IMR-90 (cell line): ENCODE measurements around the gene ADH1A. TPM values are rescaled to one million over a fixed set of nuclear protein-coding genes. Genes with fewer than 3 reads are reported as not detected.

Experiments
- ATAC-seq: fragments of 200-7000 bp; cut with Tn5 transposase; 2 replicates; pipeline ENCODE4 v1.9.1; 2020; ENCODE audit warnings: low read depth, mild to moderate bottlenecking, moderate library complexity
- BruUV-seq: library from RNA; stranded (reverse); fragments of 400-500 nt; replicated peaks from 2 replicates; lab custom pipeline; 2021; lab: Mats Ljungman, UMichigan
- CTCF ChIA-PET: fragments of 300-600 bp; formaldehyde crosslinking; extraction: SDS; loops from one replicate; lab custom pipeline; 2021; ENCODE audit warnings: antibody characterized with exemption; lab: Yijun Ruan, JAX
- POLR2A ChIA-PET: fragments of 300-600 bp; sonication (Branson Sonifier 250); formaldehyde crosslinking; loops from one replicate; lab custom pipeline; 2022; ENCODE audit warnings: antibody characterized with exemption; ENCODE audit not compliant: unreplicated experiment; lab: Charles Lee
- DNase-seq: peaks from one replicate; pipeline ENCODE4 v3.0.0; 2013
- H2AFZ ChIP-seq: replicated peaks from 2 replicates; pipeline ENCODE3; 2013; ENCODE audit warnings: low read length, mild to moderate bottlenecking; ENCODE audit not compliant: poor library complexity
- H2AK5ac ChIP-seq: 2 replicates; pipeline ENCODE4 v1.6.1; 2013; ENCODE audit warnings: low read depth, low read length, inconsistent platforms
- H2AK9ac ChIP-seq: replicated peaks from 2 replicates; pipeline ENCODE3; 2013; ENCODE audit warnings: mild to moderate bottlenecking, low read depth, low read length, moderate library complexity; ENCODE audit not compliant: poor library complexity
- H2BK120ac ChIP-seq: 2 replicates; pipeline ENCODE4 v1.6.1; 2013; ENCODE audit warnings: low read depth, low read length, inconsistent platforms
- H2BK15ac ChIP-seq: 3 replicates; pipeline ENCODE4 v1.6.1; 2013; ENCODE audit warnings: low read depth, low read length, inconsistent platforms
- H2BK20ac ChIP-seq: 2 replicates; pipeline ENCODE4 v1.6.1; 2013; ENCODE audit warnings: low read depth, mild to moderate bottlenecking, inconsistent platforms, low read length, moderate library complexity
- H2BK5ac ChIP-seq: 2 replicates; pipeline ENCODE4 v1.6.1; 2013; ENCODE audit warnings: mild to moderate bottlenecking, low read depth, low read length, inconsistent platforms; ENCODE audit not compliant: poor library complexity, severe bottlenecking
- H3K14ac ChIP-seq: replicated peaks from 2 replicates; pipeline ENCODE4 v1.6.1; 2013; ENCODE audit warnings: low read depth, low read length, inconsistent platforms
- H3K18ac ChIP-seq: 2 replicates; pipeline ENCODE4 v1.6.1; 2013; ENCODE audit warnings: low read depth, low read length, control low read depth
- H3K23ac ChIP-seq: 2 replicates; pipeline ENCODE4 v1.6.1; 2013; ENCODE audit warnings: low read depth, low read length, inconsistent platforms
- H3K27ac ChIP-seq: 2 replicates; pipeline ENCODE4 v1.5.1; 2013; ENCODE audit warnings: mild to moderate bottlenecking, control low read depth, low read length; ENCODE audit not compliant: insufficient read depth
- H3K27me3 ChIP-seq: 2 replicates; pipeline ENCODE4 v1.6.1; 2013; ENCODE audit warnings: low read length; ENCODE audit not compliant: control insufficient read depth, insufficient read depth
- H3K36me3 ChIP-seq: 2 replicates; pipeline ENCODE4 v1.6.1; 2013; ENCODE audit warnings: low read length, mixed read lengths; ENCODE audit not compliant: control insufficient read depth, insufficient read depth
- H3K4ac ChIP-seq: 2 replicates; pipeline ENCODE4 v1.6.1; 2013; ENCODE audit warnings: low read depth, low read length, inconsistent platforms
- H3K4me1 ChIP-seq: 2 replicates; pipeline ENCODE4 v1.6.1; 2013; ENCODE audit warnings: low read length, mixed read lengths; ENCODE audit not compliant: control insufficient read depth, insufficient read depth
- H3K4me2 ChIP-seq: 2 replicates; pipeline ENCODE4 v1.6.1; 2013; ENCODE audit warnings: low read depth, mild to moderate bottlenecking, control low read depth, low read length, moderate library complexity
- H3K4me3 ChIP-seq: 2 replicates; pipeline ENCODE4 v1.5.1; 2013; ENCODE audit warnings: low read depth, mild to moderate bottlenecking, control low read depth, low read length, moderate library complexity; ENCODE audit not compliant: insufficient read depth
- H3K56ac ChIP-seq: 2 replicates; pipeline ENCODE4 v1.6.1; 2013; ENCODE audit warnings: low read length, inconsistent platforms; ENCODE audit not compliant: insufficient read depth; ENCODE audit errors: extremely low read depth
- H3K79me1 ChIP-seq, 2 experiments: 2 replicates each; pipeline ENCODE4 v1.6.1; 2013; ENCODE audit warnings: low read length in 2 of 2, inconsistent platforms in 1 of 2, low read depth in 1 of 2
- H3K9ac ChIP-seq: 2 replicates; pipeline ENCODE4 v1.6.1; 2013; ENCODE audit warnings: low read depth, low read length, control low read depth
- H3K9me1 ChIP-seq: 2 replicates; pipeline ENCODE4 v1.6.1; 2013; ENCODE audit warnings: low read length, inconsistent platforms; ENCODE audit not compliant: insufficient read depth
- H3K9me3 ChIP-seq: 2 replicates; pipeline ENCODE4 v1.6.1; 2013; ENCODE audit warnings: low read length; ENCODE audit not compliant: control insufficient read depth, insufficient read depth
- H4K20me1 ChIP-seq: 2 replicates; pipeline ENCODE4 v1.6.1; 2013; ENCODE audit warnings: low read length, inconsistent platforms; ENCODE audit not compliant: insufficient read depth
- H4K5ac ChIP-seq: 2 replicates; pipeline ENCODE4 v1.6.1; 2013; ENCODE audit warnings: mild to moderate bottlenecking, low read depth, low read length, control low read depth
- H4K8ac ChIP-seq, 2 experiments: 2 replicates each; pipeline ENCODE4 v1.6.1; 2013; ENCODE audit warnings: low read depth in 2 of 2, low read length in 2 of 2, control low read depth in 1 of 2, inconsistent platforms in 1 of 2
- H4K91ac ChIP-seq: 2 replicates; pipeline ENCODE4 v1.6.1; 2013; ENCODE audit warnings: low read depth, low read length, inconsistent platforms; ENCODE audit not compliant: insufficient read depth
- BHLHE40 ChIP-seq: fragments of 150-350 bp; IDR thresholded peaks from 2 replicates; pipeline ENCODE4 v1.6.1; 2016; ENCODE audit warnings: mild to moderate bottlenecking, low read depth, low read length
- CEBPB ChIP-seq: IDR thresholded peaks from 2 replicates; pipeline ENCODE4 v1.6.1; 2012; ENCODE audit warnings: low read depth, low read length, improper control_type of control experiment
- CHD1 ChIP-seq: IDR thresholded peaks from 2 replicates; pipeline ENCODE4 v1.6.1; 2012; ENCODE audit warnings: low read depth, low read length, improper control_type of control experiment
- CTCF ChIP-seq: conservative IDR thresholded peaks from 2 replicates; pipeline ENCODE4 v1.5.1; 2012; ENCODE audit warnings: mild to moderate bottlenecking, low read depth, low read length, improper control_type of control experiment
- ELK1 ChIP-seq: fragments of 150-350 bp; IDR thresholded peaks from 2 replicates; pipeline ENCODE4 v1.6.1; 2016; ENCODE audit warnings: low read depth, mild to moderate bottlenecking, low read length, moderate library complexity, borderline replicate concordance
- MAFK ChIP-seq: IDR thresholded peaks from 2 replicates; pipeline ENCODE4 v1.6.1; 2012; ENCODE audit warnings: low read depth, low read length, improper control_type of control experiment
- MAZ ChIP-seq: IDR thresholded peaks from 2 replicates; pipeline ENCODE4 v1.6.1; 2012; ENCODE audit warnings: low read depth, mild to moderate bottlenecking, low read length, improper control_type of control experiment, moderate library complexity, borderline replicate concordance
- MXI1 ChIP-seq: IDR thresholded peaks from 2 replicates; pipeline ENCODE4 v1.6.1; 2012; ENCODE audit warnings: low read depth, mild to moderate bottlenecking, low read length, moderate library complexity, borderline replicate concordance
- NFE2L2 ChIP-seq: fragments of 150-350 bp; IDR thresholded peaks from 2 replicates; pipeline ENCODE4 v1.6.1; 2016; ENCODE audit warnings: low read depth, mild to moderate bottlenecking, low read length
- POLR2A ChIP-seq: IDR thresholded peaks from 2 replicates; pipeline ENCODE4 v1.6.1; 2012; ENCODE audit warnings: mild to moderate bottlenecking, low read depth, low read length
- RAD21 ChIP-seq: IDR thresholded peaks from 2 replicates; pipeline ENCODE4 v1.6.1; 2012; ENCODE audit warnings: low read length, improper control_type of control experiment
- RCOR1 ChIP-seq: IDR thresholded peaks from 2 replicates; pipeline ENCODE4 v1.6.1; 2012; ENCODE audit warnings: mild to moderate bottlenecking, low read length, improper control_type of control experiment; ENCODE audit not compliant: insufficient replicate concordance
- USF2 ChIP-seq: fragments of 150-350 bp; IDR thresholded peaks from 2 replicates; pipeline ENCODE4 v1.6.1; 2017; ENCODE audit warnings: mild to moderate bottlenecking, antibody characterized with exemption, low read length, low read depth
- WGBS, 2 experiments: methylation state at CpG; one replicate each; pipeline versions ENCODE4 v1.1.5 to v1.1.7; 2013; ENCODE audit warnings: missing lambda C conversion rate in 2 of 2; ENCODE audit not compliant: insufficient read length in 1 of 2; ENCODE audit errors: extremely low coverage in 2 of 2; 5-methylcytosine and 5-hydroxymethylcytosine counted together
- dilution Hi-C: fragments of 300-500 bp; cut with HindIII; formaldehyde crosslinking; loops from one replicate; pipeline ENCODE4 v1.14.3; 2018; ENCODE audit warnings: low sequenced_read_pairs; ENCODE audit not compliant: unreplicated experiment
- in situ Hi-C: fragments of 300-500 bp; cut with MboI; formaldehyde crosslinking; loops from 3 replicates; pipeline ENCODE4 v1.14.3; 2019; ENCODE audit warnings: low sequenced_read_pairs, inconsistent platforms, mixed read lengths
- intact Hi-C: fragments of 100-400 bp; cut with micrococcal nuclease; formaldehyde crosslinking; loops from 2 replicates; pipeline ENCODE4 v1.10.0; 2022
- polyA plus RNA-seq, 3 experiments: library from polyadenylated mRNA; depleted of rRNA; stranded (reverse); fragments of >200 nt; gene quantifications; 2 replicates each; pipeline ENCODE4 v1.2.3, GENCODE V29; 2012; ENCODE audit warnings: low replicate concordance in 1 of 3
- total RNA-seq: library from RNA; depleted of rRNA; stranded (reverse); fragments of >200 nt; gene quantifications from 2 replicates; pipeline ENCODE4 v1.2.3, GENCODE V29; 2012

The ADH1A gene
- total and polyA plus RNA-seq, 2 of the 4 experiments (the other 2 are of a cell fraction) = not detected

GRCh38 chr4:99293357-99293756 lies 2.6 kb upstream of the ADH1A start:
- Histone ChIP-seq H2BK20ac (no peak overlapping the region), H4K20me1 (no peaks in the 10 kb centered on the region), H3K4me3 (no peak overlapping the region), H3K36me3 (no peaks in the 10 kb centered on the region), H4K5ac (no peak overlapping the region), H3K27ac (no peak overlapping the region), H3K9ac (no peak overlapping the region), H2AK5ac (peak overlapping the region; percentile 35; the same call in 1 of the 2 replicates), H3K14ac (no peak overlapping the region), H2AFZ (no peak overlapping the region), H3K9me3 (peaks cover 2% of the 10 kb centered on the region; the same call in 1 of the 2 replicates), H3K4me2 (no peak overlapping the region), H3K18ac (no peak overlapping the region; the same call in 1 of the 2 replicates), H4K91ac (no peak overlapping the region), H3K9me1 (no peaks in the 10 kb centered on the region), H2BK15ac (no peak overlapping the region; the same call in 2 of the 3 replicates), H3K4ac (no peak overlapping the region), H2BK120ac (no peak overlapping the region), H3K27me3 (no peaks in the 10 kb centered on the region), H3K4me1 (no peaks in the 10 kb centered on the region), H2BK5ac (no peak overlapping the region), H3K79me1 (no peaks in the 10 kb centered on the region), H4K8ac (no peak overlapping the region), H3K23ac (no peak overlapping the region), H2AK9ac (no peak overlapping the region), H3K56ac (no peak overlapping the region)
- intact Hi-C loops = no loop called here
- in situ Hi-C loops = no loop called here
- TF ChIP-seq MAFK (no peak), USF2 (no peak), BHLHE40 (no peak), NFE2L2 (no peak), CTCF (no peak), MXI1 (no peak), CEBPB (no peak), CHD1 (no peak), RCOR1 (no peak), RAD21 (no peak), POLR2A (no peak), MAZ (no peak), ELK1 (no peak)
- dilution Hi-C loops = no loop called here
- CTCF ChIA-PET = no interaction called here
- DNase-seq = no peak
- ATAC-seq = no peak
- 81% methylated on average over 3 of the region's 5 CpGs; no CpG with 5 or more reads in 1 of the 2 experiments for WGBS, 2 experiments
- POLR2A ChIA-PET = no interaction called here
- BruUV-seq = no TSS peak
